ENCODE data around the gene TRIM75. TPM values are rescaled to one million over a fixed set of nuclear protein-coding genes. Genes with fewer than 3 reads are reported as not detected.

TRIM75 gene
- total and polyA plus RNA-seq, 10 donors: not detected

GRCh38 chr4:165106518-165106917 lies 52.9 kb downstream of the TRIM75 start:
- Histone ChIP-seq H3K36me3 (peaks cover 0 to 20% (median 10%) of the 10 kb centered on the region in 6 donors), H3K9me3 (no peaks in the 10 kb centered on the region), H3K27ac (no peak overlapping the region), H3K27me3 (replicated peaks in 1 of 7) (no peaks in the 10 kb centered on the region), H3K4me3 (no peak overlapping the region), H3K4me1 (peaks cover 0 to 11% (median 6%) of the 10 kb centered on the region in 6 donors)
- DNase-seq: no peak
- TF ChIP-seq POLR2AphosphoS5 (IDR thresholded peaks at IDR 0.05) (no peak), POLR2A (IDR thresholded peaks at IDR 0.05) (no peak)
- TF ChIP-seq, protein P1, sequence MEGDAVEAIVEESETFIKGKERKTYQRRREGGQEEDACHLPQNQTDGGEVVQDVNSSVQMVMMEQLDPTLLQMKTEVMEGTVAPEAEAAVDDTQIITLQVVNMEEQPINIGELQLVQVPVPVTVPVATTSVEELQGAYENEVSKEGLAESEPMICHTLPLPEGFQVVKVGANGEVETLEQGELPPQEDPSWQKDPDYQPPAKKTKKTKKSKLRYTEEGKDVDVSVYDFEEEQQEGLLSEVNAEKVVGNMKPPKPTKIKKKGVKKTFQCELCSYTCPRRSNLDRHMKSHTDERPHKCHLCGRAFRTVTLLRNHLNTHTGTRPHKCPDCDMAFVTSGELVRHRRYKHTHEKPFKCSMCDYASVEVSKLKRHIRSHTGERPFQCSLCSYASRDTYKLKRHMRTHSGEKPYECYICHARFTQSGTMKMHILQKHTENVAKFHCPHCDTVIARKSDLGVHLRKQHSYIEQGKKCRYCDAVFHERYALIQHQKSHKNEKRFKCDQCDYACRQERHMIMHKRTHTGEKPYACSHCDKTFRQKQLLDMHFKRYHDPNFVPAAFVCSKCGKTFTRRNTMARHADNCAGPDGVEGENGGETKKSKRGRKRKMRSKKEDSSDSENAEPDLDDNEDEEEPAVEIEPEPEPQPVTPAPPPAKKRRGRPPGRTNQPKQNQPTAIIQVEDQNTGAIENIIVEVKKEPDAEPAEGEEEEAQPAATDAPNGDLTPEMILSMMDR (IDR thresholded peaks at IDR 0.05 in 8 of 11, conservative IDR thresholded peaks at IDR 0.05 in 3 of 11): no peak
- 89 to 96% (median 94%) methylated on average over 6 of the region's 6 CpGs for WGBS, 5 donors
- intact Hi-C loops (cut with DNase I; ENCODE audit: low total_unique reads): no loop called here

Small RNAs within 50 kb of the gene (small RNA-seq; reads per million reads assigned to genes)
- gene AC106872.12: 0 reads per million in 4 donors

Other genes with a start within 250 kb of the TRIM75 start
- gene APELA, start 176.7 kb upstream of the TRIM75 start, total RNA-seq: not detected
- not detected for gene APELA, start 176.7 kb upstream of the TRIM75 start, polyA plus RNA-seq
- 1 to 10 TPM in 5 of 7 donors, under 1 TPM in 1, not detected in 1; 0.52 to 1.8 (median 1.5) TPM for gene TRIM61, start 76.2 kb upstream of the TRIM75 start, total RNA-seq
- gene TRIM61, start 76.2 kb upstream of the TRIM75 start, polyA plus RNA-seq: 1 to 10 TPM in 1 of 3 donors, under 1 TPM in 2; 0.65 to 1.4 (median 0.70) TPM
- not detected for gene TRIM60, start 21.9 kb upstream of the TRIM75 start, total RNA-seq
- gene TRIM60, start 21.9 kb upstream of the TRIM75 start, polyA plus RNA-seq: not detected
- gene TMEM192, start 59.0 kb downstream of the TRIM75 start, total RNA-seq: 10 to 100 TPM; 12.3 to 19.1 (median 13.9) TPM
- 1 to 10 TPM; 4.3 to 6.8 (median 5.2) TPM for gene TMEM192, start 59.0 kb downstream of the TRIM75 start, polyA plus RNA-seq
- 100 to 1,000 TPM in 1 of 7 donors, 10 to 100 TPM in 6; 29.7 to 102 (median 55.3) TPM for gene KLHL2, start 153.7 kb downstream of the TRIM75 start, total RNA-seq
- gene KLHL2, start 153.7 kb downstream of the TRIM75 start, polyA plus RNA-seq: 10 to 100 TPM; 10.8 to 21.3 (median 14.1) TPM